HCEC 1CT (cell line): Measurements from ENCODE around the gene AP5S1.
"Not testable (repeated sequence)": the region's sequence is repeated elsewhere in the genome, so short reads cannot be mapped to it uniquely, and the experiment has no call there.

ENCODE experiments used
- DNase-seq: peaks from one replicate; pipeline ENCODE4 v3.0.0-alpha.2; 2017

AP5S1 gene, protein sequence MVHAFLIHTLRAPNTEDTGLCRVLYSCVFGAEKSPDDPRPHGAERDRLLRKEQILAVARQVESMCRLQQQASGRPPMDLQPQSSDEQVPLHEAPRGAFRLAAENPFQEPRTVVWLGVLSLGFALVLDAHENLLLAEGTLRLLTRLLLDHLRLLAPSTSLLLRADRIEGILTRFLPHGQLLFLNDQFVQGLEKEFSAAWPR

DNA sequence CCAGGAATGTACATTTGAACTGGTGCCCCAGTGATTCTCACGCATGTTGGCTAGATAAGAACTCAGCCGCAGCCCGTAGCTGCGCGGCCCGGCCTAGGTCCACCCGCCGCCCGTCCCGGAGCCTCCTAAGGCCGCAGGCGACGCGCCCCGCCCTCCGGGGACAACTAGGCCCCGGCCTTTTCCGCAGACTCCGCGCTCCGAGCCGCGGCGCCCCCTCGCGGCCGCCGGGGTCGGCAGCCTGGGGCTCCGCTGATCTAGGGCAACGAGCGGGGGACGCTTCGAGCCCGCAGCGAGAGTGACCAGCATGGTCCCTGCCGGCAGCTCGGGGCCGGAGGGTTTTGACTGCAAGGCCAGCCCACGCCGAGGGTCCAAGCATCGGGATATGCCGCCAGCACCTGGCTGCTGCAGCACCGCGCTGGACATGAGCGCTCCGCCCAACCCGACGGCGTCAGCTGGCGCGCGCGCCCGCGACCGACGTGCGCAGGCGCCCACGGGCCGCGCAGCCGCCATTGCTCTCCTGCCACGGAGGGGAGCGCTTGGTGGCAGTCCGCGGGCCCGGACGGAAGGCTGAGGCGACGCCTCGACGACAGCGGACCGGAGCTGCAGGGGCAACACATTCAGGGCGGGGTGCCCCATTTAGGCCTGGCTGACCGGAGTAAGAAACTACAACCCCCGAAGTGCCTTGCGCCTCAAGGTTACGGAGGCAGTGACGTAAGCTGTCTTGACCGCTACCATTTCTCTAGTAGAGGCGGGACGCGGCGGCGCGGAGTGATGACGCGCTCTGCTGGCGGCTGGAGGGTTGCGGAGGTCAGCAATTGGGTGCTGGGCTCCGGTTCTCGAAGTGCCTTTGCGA is at the start of gene AP5S1:
TSS of gene AP5S1 (plus strand) at position 500 of the 853 bp plus-strand sequence. CDS start 1,571 bp downstream, outside the sequence.
- DNase-seq = peak; percentile 96

DNA sequence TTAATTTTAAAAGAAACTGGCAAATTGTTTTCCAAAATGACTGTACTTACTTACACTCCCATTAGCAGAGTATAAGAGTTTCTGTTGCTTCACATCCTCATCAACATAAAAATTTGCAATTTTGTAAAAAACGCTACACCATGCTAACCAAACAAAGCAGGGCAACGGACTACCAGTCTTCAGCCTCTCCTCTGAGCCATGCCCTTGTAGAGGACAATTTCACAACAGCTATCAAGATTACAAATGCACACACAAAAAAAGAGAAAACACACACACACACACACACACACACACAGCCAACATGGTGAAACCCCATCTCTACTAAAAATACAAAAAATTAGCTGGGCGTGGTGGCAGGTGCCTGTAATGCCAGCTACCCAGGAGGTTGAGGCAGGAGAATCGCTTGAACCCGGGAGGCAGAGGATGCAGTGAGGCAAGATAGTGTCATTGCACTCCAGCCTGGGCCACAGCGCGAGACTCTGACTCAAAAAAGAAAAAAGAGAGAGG is 48.7 kb upstream of the AP5S1 start:
- no peak for DNase-seq

DNA sequence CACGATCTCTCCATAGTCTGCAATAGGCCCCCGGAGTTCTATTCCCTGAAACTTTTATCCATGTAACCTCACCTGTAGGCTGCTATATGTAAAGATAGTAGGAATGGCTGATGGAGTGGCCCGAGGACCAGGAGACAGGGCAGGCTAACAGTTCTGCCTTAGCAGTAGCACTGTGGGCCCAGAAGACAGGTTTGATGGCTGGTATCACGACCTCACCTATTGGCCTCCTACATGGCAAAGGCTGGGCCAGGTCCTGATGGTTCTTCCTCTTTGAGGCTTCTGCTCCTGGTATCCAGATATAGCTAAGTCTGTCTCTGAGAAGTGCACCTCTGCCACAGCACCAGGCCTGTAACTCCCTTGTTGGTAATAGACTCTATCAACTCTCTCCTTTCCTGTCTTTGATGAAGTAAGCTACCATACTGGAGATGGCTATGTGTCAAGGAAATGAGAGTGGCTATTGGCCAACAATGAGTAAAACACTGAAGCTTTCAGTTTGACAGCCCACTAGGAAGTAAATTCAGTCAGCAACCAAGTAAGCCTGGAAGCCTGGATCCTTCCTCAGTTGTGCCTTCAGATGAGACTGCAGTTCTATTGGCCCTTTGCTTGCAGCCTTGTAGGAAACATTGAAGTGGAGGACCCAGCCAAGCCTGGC is 44.8 kb upstream of the AP5S1 start:
- no peak for DNase-seq

- no peak for DNase-seq
Measured at GRCh38 chr20:3777381-3777715, 43.0 kb upstream of the AP5S1 start.

- DNase-seq = peak; percentile 34
Measured at GRCh38 chr20:3777716-3778629, 42.4 kb upstream of the AP5S1 start.

GRCh38 chr20:3778976-3779375 is 41.4 kb upstream of the AP5S1 start:
- DNase-seq = no peak

GRCh38 chr20:3781153-3781910 is 39.0 kb upstream of the AP5S1 start, which contains the start of gene SPEF1:
SPEF1 (minus strand) TSS chr20:3781448; CDS start chr20:3781287, 161 bp downstream.
- peak; percentile 94 for DNase-seq

- DNase-seq = no peak
Measured at GRCh38 chr20:3782597-3782996, 37.8 kb upstream of the AP5S1 start.

DNA sequence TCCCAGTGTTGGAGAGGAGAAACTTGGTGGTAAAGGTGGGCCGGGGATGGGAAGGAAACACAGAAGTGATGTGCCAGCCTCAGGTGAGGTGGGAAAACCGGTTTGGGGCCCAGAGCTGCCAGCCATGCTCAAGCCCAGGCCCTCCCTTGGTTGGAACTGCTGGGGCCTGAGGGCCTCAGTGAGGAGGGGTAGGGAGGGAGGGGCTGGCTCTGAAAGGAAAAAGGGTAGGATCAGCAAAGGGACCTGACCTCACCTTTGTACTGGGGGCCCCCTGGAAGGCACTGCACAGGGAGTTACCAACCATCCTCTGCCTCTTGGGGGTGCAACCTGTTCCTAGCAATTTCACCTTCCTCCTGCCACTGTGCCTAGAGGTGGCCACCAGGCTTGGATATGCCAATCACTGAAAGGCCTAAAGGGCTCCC is 37.3 kb upstream of the AP5S1 start:
- DNase-seq = no peak

- no peak for DNase-seq
Measured at GRCh38 chr20:3783511-3784195, 36.7 kb upstream of the AP5S1 start.

DNA sequence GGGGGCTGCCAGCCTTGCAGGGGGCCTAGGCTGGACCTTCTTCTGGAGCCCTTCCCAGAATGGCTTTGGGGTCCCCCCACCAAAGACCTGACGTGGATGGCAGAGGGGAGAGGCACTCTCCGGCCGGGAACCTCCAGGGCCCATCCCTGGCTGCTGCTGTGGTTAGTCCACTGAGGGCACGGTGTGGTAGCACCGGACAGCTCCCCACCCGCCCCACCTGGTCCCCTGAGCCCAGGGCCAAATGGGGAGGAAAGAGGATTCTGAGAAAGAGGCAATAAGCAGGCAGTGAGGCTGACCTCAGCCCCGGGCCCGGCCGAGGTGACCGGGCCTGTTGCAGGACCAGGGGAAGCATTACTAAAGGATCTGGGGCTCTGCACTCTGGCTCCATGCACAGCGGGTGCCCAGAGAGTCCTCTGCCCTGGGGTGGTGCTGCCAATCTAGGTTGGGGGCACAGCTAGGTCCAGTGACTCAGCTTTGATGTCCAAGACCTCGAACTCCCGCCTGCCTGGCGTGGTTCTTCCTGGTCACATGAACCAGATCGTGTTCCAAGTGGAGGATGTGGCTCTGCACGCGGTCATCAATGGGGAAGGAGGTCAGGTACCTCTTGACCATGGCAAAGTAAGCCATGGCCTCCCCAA is 36.0 kb upstream of the AP5S1 start:
- DNase-seq = no peak

GRCh38 chr20:3784863-3785239 is 35.5 kb upstream of the AP5S1 start:
- DNase-seq = no peak

DNA sequence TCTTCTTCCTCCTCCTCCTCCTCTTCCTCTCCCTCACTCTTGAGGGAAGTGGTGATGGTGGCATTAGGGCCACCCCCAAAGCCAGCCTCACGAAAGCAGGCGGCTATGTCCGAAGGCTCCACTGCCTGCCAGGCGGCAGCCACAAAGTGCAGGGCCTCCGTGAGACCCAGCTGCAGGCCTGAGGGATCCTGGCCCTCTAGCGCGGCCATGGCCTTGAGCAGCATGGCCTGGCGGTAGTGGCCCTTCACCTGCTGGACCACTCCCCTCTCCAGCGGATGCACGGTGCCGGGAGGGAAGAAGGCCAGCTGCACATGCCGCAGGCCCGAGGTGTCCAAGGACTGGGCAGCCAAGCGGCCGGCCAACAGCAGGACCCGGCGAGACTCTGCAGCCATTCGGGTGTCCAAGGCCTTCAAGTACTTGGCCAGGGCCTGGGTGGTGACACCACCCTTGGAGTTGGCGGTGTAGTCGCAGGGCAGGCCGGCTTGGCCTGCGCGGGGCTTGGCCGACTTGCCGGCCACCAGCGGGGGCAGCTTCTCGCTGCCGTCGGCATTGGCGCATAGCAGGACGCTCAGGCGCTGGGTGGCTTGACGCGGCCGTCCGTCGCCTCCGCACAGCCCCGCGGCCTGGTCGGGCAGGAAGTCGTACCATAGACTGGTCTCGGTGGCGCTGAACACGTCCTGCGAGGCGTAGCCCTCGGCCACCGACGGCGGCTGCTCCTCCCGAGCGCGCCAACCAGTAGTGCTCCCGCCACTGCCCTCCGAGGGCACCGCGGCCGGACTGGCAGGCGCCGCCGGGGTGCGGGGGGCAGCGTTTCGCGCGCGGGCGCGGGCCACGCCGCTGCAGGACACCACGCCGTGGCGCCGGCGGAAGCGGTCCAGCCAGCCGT is 34.9 kb upstream of the AP5S1 start:
- peak; percentile 3 for DNase-seq

DNA sequence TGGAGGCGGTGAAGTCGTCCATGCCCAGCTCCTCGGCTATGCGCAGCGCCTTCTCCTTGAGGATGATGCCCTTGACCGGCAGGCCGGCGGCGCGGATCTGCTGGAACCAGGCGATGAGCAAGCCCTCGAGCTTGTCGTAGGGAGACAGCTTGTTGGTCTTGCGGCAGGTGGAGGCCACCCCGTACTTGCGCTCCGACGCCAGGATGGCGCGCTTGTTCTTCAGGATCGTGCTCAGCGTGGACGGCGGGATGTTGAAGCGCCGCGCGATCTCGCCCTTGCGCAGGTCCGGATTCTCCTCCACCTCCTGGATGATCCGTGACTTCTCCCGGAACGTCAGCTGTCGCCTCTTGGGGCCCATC is 34.2 kb upstream of the AP5S1 start:
- DNase-seq = peak; percentile 68

GRCh38 chr20:3786665-3787323 is 33.6 kb upstream of the AP5S1 start, which contains the start of gene CENPB:
CENPB (minus strand) TSS chr20:3786740; CDS start chr20:3786483, 257 bp downstream.
- peak; percentile 87 for DNase-seq

GRCh38 chr20:3787324-3788014 is 32.9 kb upstream of the AP5S1 start:
- DNase-seq = no peak

GRCh38 chr20:3788685-3789155 is 31.6 kb upstream of the AP5S1 start:
- no peak for DNase-seq

- DNase-seq = not testable (repeated sequence)
Measured at GRCh38 chr20:3789201-3789600, 31.1 kb upstream of the AP5S1 start.
